Activated CD8-positive, alpha-beta T cell treated with anti-CD3 and anti-CD28 coated beads for 36 hours (primary cell): ENCODE measurements around the gene IGF2BP3. TPM values are rescaled to one million over a fixed set of nuclear protein-coding genes. Genes with fewer than 3 reads are reported as not detected.

Source experiments
- ATAC-seq: fragments of 200-7000 bp; cut with Tn5 transposase; one replicate; pipeline ENCODE4 v1.10.0; 2021; ENCODE audit warnings: mild to moderate bottlenecking, moderate library complexity
- CTCF ChIA-PET: fragments of 350-600 bp; sonication (Branson Sonifier 250); formaldehyde crosslinking; loops from one replicate; lab custom pipeline; 2021; ENCODE audit warnings: antibody characterized with exemption; lab: Charles Lee
- POLR2A ChIA-PET: fragments of 350-600 bp; sonication (Branson Sonifier 250); formaldehyde crosslinking; loops from one replicate; lab custom pipeline; 2021; ENCODE audit warnings: antibody characterized with exemption; lab: Charles Lee
- DNase-seq: peaks from one replicate; pipeline ENCODE4 v3.0.0-alpha.2; 2020
- H3K27ac Mint-ChIP-seq: one replicate; pipeline ENCODE4 v1.8.0; 2021; ENCODE audit warnings: mild to moderate bottlenecking, mixed read lengths
- H3K27me3 Mint-ChIP-seq: one replicate; pipeline ENCODE4 v1.8.0; 2021; ENCODE audit warnings: mixed read lengths
- H3K36me3 Mint-ChIP-seq: one replicate; pipeline ENCODE4 v1.8.0; 2021; ENCODE audit warnings: low read depth, mixed read lengths
- H3K4me1 Mint-ChIP-seq: one replicate; pipeline ENCODE4 v1.8.0; 2021; ENCODE audit warnings: low read depth, mixed read lengths
- H3K4me3 Mint-ChIP-seq: one replicate; pipeline ENCODE4 v1.8.0; 2021; ENCODE audit warnings: mild to moderate bottlenecking, moderate library complexity, mixed read lengths
- H3K9me3 Mint-ChIP-seq: one replicate; pipeline ENCODE4 v1.8.0; 2021; ENCODE audit warnings: mixed read lengths
- CTCF ChIP-seq: fragments of 200-600 bp; IDR thresholded peaks from one replicate; pipeline ENCODE4 v1.8.0; 2022; ENCODE audit warnings: antibody characterized with exemption, mild to moderate bottlenecking
- intact Hi-C: fragments of 100-400 bp; cut with micrococcal nuclease; formaldehyde crosslinking; loops from one replicate; pipeline ENCODE4 v1.10.0; 2022
- total RNA-seq, 2 experiments: library from RNA; stranded (reverse); gene quantifications; one replicate each; pipeline ENCODE4 v1.2.3, GENCODE V29; 2021

IGF2BP3 gene
- total RNA-seq, 2 experiments from 2014 or later = 0.61 to 1.1 TPM

- no peak overlapping the region for H3K4me3 Mint-ChIP-seq
Measured at GRCh38 chr7:23267357-23267756, 202.9 kb downstream of the IGF2BP3 start.

GRCh38 chr7:23266918-23267317 lies 203.4 kb downstream of the IGF2BP3 start:
- H3K4me1 Mint-ChIP-seq = peaks cover 3% of the 10 kb centered on the region
- no peak for TF ChIP-seq CTCF
- H3K4me3 Mint-ChIP-seq = no peak overlapping the region
- peaks cover 6% of the 10 kb centered on the region for H3K27me3 Mint-ChIP-seq
- DNase-seq (no peak), ATAC-seq (no peak)
- ChIA-PET CTCF (no interaction called here), POLR2A (no interaction called here)
- H3K27ac Mint-ChIP-seq = no peak overlapping the region
- no peaks in the 10 kb centered on the region for H3K36me3 Mint-ChIP-seq
- no peaks in the 10 kb centered on the region for H3K9me3 Mint-ChIP-seq
- intact Hi-C loops = no loop called here

More at GRCh38 chr7:23267357-23267756, 202.9 kb downstream of the IGF2BP3 start:
- Mint-ChIP-seq H3K27me3 (peaks cover 10% of the 10 kb centered on the region), H3K27ac (no peak overlapping the region), H3K9me3 (no peaks in the 10 kb centered on the region), H3K4me1 (peaks cover 3% of the 10 kb centered on the region), H3K36me3 (no peaks in the 10 kb centered on the region)
- ATAC-seq = no peak
- POLR2A ChIA-PET = no interaction called here
- CTCF ChIA-PET = interaction anchor here (1.4 kb wide), 1 partner anchor 12 kb away, joined by 3 read pairs; no protein-coding TSS in a partner anchor
- TF ChIP-seq CTCF = no peak
- no peak for DNase-seq
- intact Hi-C loops = no loop called here

GRCh38 chr7:23264916-23265458 lies 205.3 kb downstream of the IGF2BP3 start:
- Mint-ChIP-seq H3K27ac (no peak overlapping the region), H3K4me1 (peaks cover 3% of the 10 kb centered on the region), H3K9me3 (no peaks in the 10 kb centered on the region), H3K27me3 (peaks cover 2% of the 10 kb centered on the region), H3K4me3 (no peak overlapping the region), H3K36me3 (no peaks in the 10 kb centered on the region)
- TF ChIP-seq CTCF = no peak
- POLR2A ChIA-PET = interaction anchor here (0.7 kb wide), 1 partner anchor 267 kb away, joined by 3 read pairs; no protein-coding TSS in a partner anchor
- intact Hi-C loops = no loop called here
- DNase-seq = no peak
- no peak for ATAC-seq
- CTCF ChIA-PET = interaction anchor here (1.0 to 12.7 kb wide), 6 partner anchors 7 to 93 kb away, joined by 3 to 139 read pairs (median 4); no protein-coding TSS in a partner anchor

GRCh38 chr7:23261843-23262452 lies 208.3 kb downstream of the IGF2BP3 start:
- H3K4me3 Mint-ChIP-seq = no peak overlapping the region
- peak; percentile 98 for ATAC-seq
- H3K27ac Mint-ChIP-seq = no peak overlapping the region
- intact Hi-C loops = no loop called here
- no peaks in the 10 kb centered on the region for H3K9me3 Mint-ChIP-seq
- TF ChIP-seq CTCF = peak; percentile 84
- CTCF ChIA-PET = interaction anchor here (0.6 to 12.7 kb wide), 19 partner anchors 10 to 262 kb away, joined by 3 to 139 read pairs (median 4); partner anchors contain the start of gene GPNMB
- H3K4me1 Mint-ChIP-seq = peaks cover 3% of the 10 kb centered on the region
- H3K27me3 Mint-ChIP-seq = peaks cover 1% of the 10 kb centered on the region
- peak; percentile 73 for DNase-seq
- H3K36me3 Mint-ChIP-seq = no peaks in the 10 kb centered on the region
- POLR2A ChIA-PET = no interaction called here

- H3K4me3 Mint-ChIP-seq = no peak overlapping the region
- no peak for ATAC-seq
- POLR2A ChIA-PET = interaction anchor here (0.6 kb wide), 1 partner anchor 38 kb away, joined by 3 read pairs; no protein-coding TSS in a partner anchor
- no peaks in the 10 kb centered on the region for H3K36me3 Mint-ChIP-seq
- no peak overlapping the region for H3K27ac Mint-ChIP-seq
- peaks cover 3% of the 10 kb centered on the region for H3K4me1 Mint-ChIP-seq
- CTCF ChIA-PET = interaction anchor here (1.2 to 12.7 kb wide), 5 partner anchors 12 to 468 kb away, joined by 3 to 139 read pairs (median 4); no protein-coding TSS in a partner anchor
- intact Hi-C loops = no loop called here
- peaks cover 7% of the 10 kb centered on the region for H3K27me3 Mint-ChIP-seq
- no peaks in the 10 kb centered on the region for H3K9me3 Mint-ChIP-seq
- TF ChIP-seq CTCF = no peak
- no peak for DNase-seq
Measured at GRCh38 chr7:23260371-23260770, 209.9 kb downstream of the IGF2BP3 start.
